ENCODE measurements around the gene SULT4A1.

Gene SULT4A1

GRCh38 chr22:43792905-43793304 lies 69.4 kb downstream of the SULT4A1 start:
- no peaks in the 10 kb centered on the region for H3K4me1 ChIP-seq (ENCODE audit: control insufficient read depth in 2 of 2, insufficient read depth in 1 of 2, low read depth in 1 of 2, low read length in 2 of 2)
- no peak overlapping the region for H3K27ac ChIP-seq (replicated peaks; ENCODE audit: low read length)
- no CpG with 5 or more reads among the region's 5 CpGs for WGBS, 2 donors (ENCODE audit: extremely low coverage in 2 of 2, insufficient read length in 2 of 2, insufficient replicate concordance in 1 of 2)
- H3K4ac ChIP-seq (ENCODE audit: low read length), result no peak overlapping the region
- H2BK15ac ChIP-seq (ENCODE audit: low read length), result no peak overlapping the region
- no peak overlapping the region for H3K18ac ChIP-seq (ENCODE audit: low read length)
- no peak overlapping the region for H2BK5ac ChIP-seq (ENCODE audit: low read length)
- no peak overlapping the region for H4K91ac ChIP-seq (ENCODE audit: low read depth, low read length, poor library complexity)
- no peak overlapping the region for H3K4me3 ChIP-seq (ENCODE audit: low read length in 2 of 2)
- H3K4me2 ChIP-seq (ENCODE audit: insufficient read depth, low read length, poor library complexity, severe bottlenecking), result no peak overlapping the region
- H3K27me3 ChIP-seq (ENCODE audit: control insufficient read depth in 3 of 3, insufficient read depth in 3 of 3, low read depth in 1 of 3, low read length in 3 of 3), result no peaks in the 10 kb centered on the region
- H3K9me3 ChIP-seq (replicated peaks in 1 of 2; ENCODE audit: control insufficient read depth in 2 of 2, insufficient read depth in 1 of 2, low read depth in 1 of 2, low read length in 2 of 2), result no peaks in the 10 kb centered on the region
- DNase-seq (ENCODE audit: low spot score), result no peak
- H3K14ac ChIP-seq (ENCODE audit: low read length), result no peak overlapping the region
- no peak overlapping the region for H2BK120ac ChIP-seq (ENCODE audit: low read depth, low read length)
- no peaks in the 10 kb centered on the region for H3K79me1 ChIP-seq (ENCODE audit: low read depth, low read length)
- no peak overlapping the region for H2AFZ ChIP-seq (ENCODE audit: low read length)
- no peak overlapping the region for H2BK12ac ChIP-seq (ENCODE audit: low read length)
- H3K9ac ChIP-seq (ENCODE audit: low read depth, low read length, poor library complexity), result no peak overlapping the region
- H4K8ac ChIP-seq (ENCODE audit: low read depth, low read length), result no peak overlapping the region
- H3K23ac ChIP-seq (ENCODE audit: low read depth, low read length, poor library complexity), result no peak overlapping the region
- H3K36me3 ChIP-seq (replicated peaks in 1 of 2; ENCODE audit: control insufficient read depth in 2 of 2, insufficient read depth in 2 of 2, low read length in 2 of 2), result no peaks in the 10 kb centered on the region
- no peak overlapping the region for H2AK5ac ChIP-seq (ENCODE audit: low read depth, low read length)

GRCh38 chr22:43789452-43789851 lies 72.9 kb downstream of the SULT4A1 start:
- Histone ChIP-seq H4K8ac (ENCODE audit: low read depth, low read length) (no peak overlapping the region), H2AFZ (ENCODE audit: low read length) (no peak overlapping the region), H3K4me2 (ENCODE audit: insufficient read depth, low read length, poor library complexity, severe bottlenecking) (no peak overlapping the region), H2BK5ac (ENCODE audit: low read length) (no peak overlapping the region), H3K4me1 (ENCODE audit: control insufficient read depth in 2 of 2, insufficient read depth in 1 of 2, low read depth in 1 of 2, low read length in 2 of 2) (no peaks in the 10 kb centered on the region), H4K91ac (ENCODE audit: low read depth, low read length, poor library complexity) (no peak overlapping the region), H2BK15ac (ENCODE audit: low read length) (no peak overlapping the region), H3K9ac (ENCODE audit: low read depth, low read length, poor library complexity) (no peak overlapping the region), H3K79me1 (ENCODE audit: low read depth, low read length) (no peaks in the 10 kb centered on the region), H3K14ac (ENCODE audit: low read length) (no peak overlapping the region), H3K9me3 (replicated peaks in 1 of 2; ENCODE audit: control insufficient read depth in 2 of 2, insufficient read depth in 1 of 2, low read depth in 1 of 2, low read length in 2 of 2) (no peaks in the 10 kb centered on the region), H3K27me3 (ENCODE audit: control insufficient read depth in 3 of 3, insufficient read depth in 3 of 3, low read depth in 1 of 3, low read length in 3 of 3) (no peaks in the 10 kb centered on the region), H3K4me3 (ENCODE audit: low read length in 2 of 2) (no peak overlapping the region), H3K18ac (ENCODE audit: low read length) (no peak overlapping the region), H3K27ac (replicated peaks; ENCODE audit: low read length) (no peak overlapping the region), H3K36me3 (replicated peaks in 1 of 2; ENCODE audit: control insufficient read depth in 2 of 2, insufficient read depth in 2 of 2, low read length in 2 of 2) (no peaks in the 10 kb centered on the region), H2BK120ac (ENCODE audit: low read depth, low read length) (no peak overlapping the region), H2AK5ac (ENCODE audit: low read depth, low read length) (no peak overlapping the region), H3K23ac (ENCODE audit: low read depth, low read length, poor library complexity) (no peak overlapping the region), H3K4ac (ENCODE audit: low read length) (no peak overlapping the region), H2BK12ac (ENCODE audit: low read length) (no peak overlapping the region)
- WGBS, 2 donors (ENCODE audit: extremely low coverage in 2 of 2, insufficient read length in 2 of 2, insufficient replicate concordance in 1 of 2), result no CpG with 5 or more reads among the region's 7 CpGs
- no peak for DNase-seq (ENCODE audit: low spot score)

- Histone ChIP-seq H3K27me3 (ENCODE audit: control insufficient read depth in 3 of 3, insufficient read depth in 3 of 3, low read depth in 1 of 3, low read length in 3 of 3) (no peaks in the 10 kb centered on the region), H2BK120ac (ENCODE audit: low read depth, low read length) (no peak overlapping the region), H3K4me1 (ENCODE audit: control insufficient read depth in 2 of 2, insufficient read depth in 1 of 2, low read depth in 1 of 2, low read length in 2 of 2) (no peaks in the 10 kb centered on the region), H3K4me2 (ENCODE audit: insufficient read depth, low read length, poor library complexity, severe bottlenecking) (no peak overlapping the region), H2BK5ac (ENCODE audit: low read length) (no peak overlapping the region), H3K23ac (ENCODE audit: low read depth, low read length, poor library complexity) (no peak overlapping the region), H3K27ac (replicated peaks; ENCODE audit: low read length) (no peak overlapping the region), H4K8ac (ENCODE audit: low read depth, low read length) (no peak overlapping the region), H3K4me3 (ENCODE audit: low read length in 2 of 2) (no peak overlapping the region), H3K9ac (ENCODE audit: low read depth, low read length, poor library complexity) (no peak overlapping the region), H2BK12ac (ENCODE audit: low read length) (no peak overlapping the region), H3K79me1 (ENCODE audit: low read depth, low read length) (no peaks in the 10 kb centered on the region), H2AFZ (ENCODE audit: low read length) (no peak overlapping the region), H3K36me3 (replicated peaks in 1 of 2; ENCODE audit: control insufficient read depth in 2 of 2, insufficient read depth in 2 of 2, low read length in 2 of 2) (no peaks in the 10 kb centered on the region), H2AK5ac (ENCODE audit: low read depth, low read length) (no peak overlapping the region), H2BK15ac (ENCODE audit: low read length) (no peak overlapping the region), H3K9me3 (replicated peaks in 1 of 2; ENCODE audit: control insufficient read depth in 2 of 2, insufficient read depth in 1 of 2, low read depth in 1 of 2, low read length in 2 of 2) (no peaks in the 10 kb centered on the region), H3K14ac (ENCODE audit: low read length) (no peak overlapping the region), H3K18ac (ENCODE audit: low read length) (no peak overlapping the region), H4K91ac (ENCODE audit: low read depth, low read length, poor library complexity) (no peak overlapping the region), H3K4ac (ENCODE audit: low read length) (no peak overlapping the region)
- no CpG with 5 or more reads among the region's 2 CpGs for WGBS, 2 donors (ENCODE audit: extremely low coverage in 2 of 2, insufficient read length in 2 of 2, insufficient replicate concordance in 1 of 2)
- DNase-seq (ENCODE audit: low spot score), result no peak
Observed at GRCh38 chr22:43783777-43784176, 78.5 kb downstream of the SULT4A1 start.

- Histone ChIP-seq H4K8ac (ENCODE audit: low read depth, low read length) (no peak overlapping the region), H2BK120ac (ENCODE audit: low read depth, low read length) (no peak overlapping the region), H2BK5ac (ENCODE audit: low read length) (no peak overlapping the region), H2BK12ac (ENCODE audit: low read length) (no peak overlapping the region), H2AK5ac (ENCODE audit: low read depth, low read length) (no peak overlapping the region), H3K27ac (replicated peaks; ENCODE audit: low read length) (no peak overlapping the region), H3K36me3 (replicated peaks in 1 of 2; ENCODE audit: control insufficient read depth in 2 of 2, insufficient read depth in 2 of 2, low read length in 2 of 2) (no peaks in the 10 kb centered on the region), H3K79me1 (ENCODE audit: low read depth, low read length) (no peaks in the 10 kb centered on the region), H4K91ac (ENCODE audit: low read depth, low read length, poor library complexity) (no peak overlapping the region), H2BK15ac (ENCODE audit: low read length) (no peak overlapping the region), H3K4me1 (ENCODE audit: control insufficient read depth in 2 of 2, insufficient read depth in 1 of 2, low read depth in 1 of 2, low read length in 2 of 2) (no peaks in the 10 kb centered on the region), H3K4ac (ENCODE audit: low read length) (no peak overlapping the region), H3K9me3 (replicated peaks in 1 of 2; ENCODE audit: control insufficient read depth in 2 of 2, insufficient read depth in 1 of 2, low read depth in 1 of 2, low read length in 2 of 2) (no peaks in the 10 kb centered on the region), H3K4me3 (ENCODE audit: low read length in 2 of 2) (no peak overlapping the region), H3K27me3 (ENCODE audit: control insufficient read depth in 3 of 3, insufficient read depth in 3 of 3, low read depth in 1 of 3, low read length in 3 of 3) (no peaks in the 10 kb centered on the region), H2AFZ (ENCODE audit: low read length) (no peak overlapping the region), H3K14ac (ENCODE audit: low read length) (no peak overlapping the region), H3K18ac (ENCODE audit: low read length) (no peak overlapping the region), H3K4me2 (ENCODE audit: insufficient read depth, low read length, poor library complexity, severe bottlenecking) (no peak overlapping the region), H3K23ac (ENCODE audit: low read depth, low read length, poor library complexity) (no peak overlapping the region), H3K9ac (ENCODE audit: low read depth, low read length, poor library complexity) (no peak overlapping the region)
- WGBS, 2 donors (ENCODE audit: extremely low coverage in 2 of 2, insufficient read length in 2 of 2, insufficient replicate concordance in 1 of 2), result no CpG with 5 or more reads among the region's 3 CpGs
- no peak for DNase-seq (ENCODE audit: low spot score)
Observed at GRCh38 chr22:43782448-43782847, 79.9 kb downstream of the SULT4A1 start.
